Neutrophil (primary cell): ENCODE data around the gene PRRG1.

Experiments used
- H3K27ac ChIP-seq: fragments of 200-600 bp; sonication (generic); 2 replicates; pipeline ENCODE4 v1.5.1; 2016; ENCODE audit warnings: mild to moderate bottlenecking, moderate library complexity
- H3K27me3 ChIP-seq: fragments of 200-600 bp; sonication (generic); 2 replicates; pipeline ENCODE4 v1.6.0; 2016; ENCODE audit warnings: mild to moderate bottlenecking
- H3K36me3 ChIP-seq: fragments of 200-600 bp; sonication (generic); 2 replicates; pipeline ENCODE4 v1.5.1; 2017
- H3K4me1 ChIP-seq, 2 experiments: fragments of 200-600 bp in 1 of 2; sonication (generic) in 1 of 2; 1 replicate in 1 of 2; 2 replicates in 1 of 2; pipeline versions ENCODE4 v1.5.1 to v1.6.1; 2013 to 2016; ENCODE audit warnings: low read depth in 1 of 2, low read length in 1 of 2, mild to moderate bottlenecking in 1 of 2, moderate library complexity in 1 of 2; ENCODE audit not compliant: control insufficient read depth in 1 of 2, insufficient read depth in 1 of 2
- H3K4me3 ChIP-seq, 2 experiments: fragments of 200-600 bp in 1 of 2; sonication (generic) in 1 of 2; 1 replicate in 1 of 2; 2 replicates in 1 of 2; pipeline ENCODE4 v1.5.1; 2013 to 2016; ENCODE audit warnings: low read depth in 1 of 2, low read length in 1 of 2, mild to moderate bottlenecking in 1 of 2, moderate library complexity in 1 of 2
- H3K9me3 ChIP-seq: fragments of 200-600 bp; sonication (generic); 2 replicates; pipeline ENCODE4 v1.5.1; 2016
- CTCF ChIP-seq: fragments of 200-600 bp; sonication (generic); IDR thresholded peaks from 2 replicates; pipeline ENCODE4 v1.5.1; 2016; ENCODE audit warnings: antibody characterized with exemption

The PRRG1 gene

DNA sequence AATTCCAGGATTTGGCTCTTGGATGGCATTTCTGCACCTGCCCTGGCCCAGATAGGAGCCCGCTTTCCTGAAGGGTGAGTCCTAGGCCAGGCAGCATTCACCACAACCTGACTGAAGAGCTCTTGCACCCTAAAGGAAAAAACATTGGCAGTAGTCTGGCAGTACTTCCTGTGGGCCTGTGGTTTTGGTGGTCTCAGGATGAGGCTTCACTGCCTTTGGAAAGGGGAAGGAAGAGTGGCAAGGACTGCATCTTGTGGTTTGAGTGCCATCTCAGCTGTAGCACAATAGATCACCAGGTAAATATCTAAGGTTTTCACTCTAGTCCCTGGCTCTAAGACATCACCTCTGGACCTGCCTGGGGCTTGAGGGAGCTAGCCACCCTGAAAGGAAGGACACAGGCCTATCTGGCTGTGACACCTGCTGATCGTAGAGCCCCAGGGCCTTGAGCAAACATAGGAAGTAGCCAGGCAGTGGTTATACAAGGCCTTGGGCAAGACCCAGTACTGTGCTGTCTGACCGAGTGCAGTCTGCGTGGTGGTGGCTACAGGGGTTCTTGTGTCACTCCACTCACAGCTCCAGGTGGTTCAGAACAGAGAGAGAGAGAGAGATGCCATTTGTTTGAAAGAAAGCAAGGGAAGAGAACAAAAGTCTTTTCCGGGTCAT is 28.5 kb upstream of the PRRG1 start:
- no peak for TF ChIP-seq CTCF
- Histone ChIP-seq H3K4me3 (no peak overlapping the region), H3K9me3 (no peaks in the 10 kb centered on the region), H3K27ac (no peak overlapping the region), H3K27me3 (no peaks in the 10 kb centered on the region), H3K4me1 (peaks cover 7% of the 10 kb centered on the region in 2 experiments), H3K36me3 (no peaks in the 10 kb centered on the region)

GRCh38 chrX:37330642-37331041 is 18.5 kb upstream of the PRRG1 start:
- Histone ChIP-seq H3K9me3 (no peaks in the 10 kb centered on the region), H3K36me3 (no peaks in the 10 kb centered on the region), H3K4me3 (no peak overlapping the region), H3K4me1 (no peaks in the 10 kb centered on the region), H3K27ac (no peak overlapping the region), H3K27me3 (no peaks in the 10 kb centered on the region)
- TF ChIP-seq CTCF, result no peak

- no peaks in the 10 kb centered on the region for H3K4me1 ChIP-seq
- H3K4me3 ChIP-seq, result no peak overlapping the region
- TF ChIP-seq CTCF, result no peak
- H3K27me3 ChIP-seq, result no peaks in the 10 kb centered on the region
- no peaks in the 10 kb centered on the region for H3K9me3 ChIP-seq
- H3K36me3 ChIP-seq, result no peaks in the 10 kb centered on the region
- no peak overlapping the region for H3K27ac ChIP-seq
These were observed 17.6 kb upstream of the PRRG1 start for GRCh38 chrX:37331546-37331945.

DNA sequence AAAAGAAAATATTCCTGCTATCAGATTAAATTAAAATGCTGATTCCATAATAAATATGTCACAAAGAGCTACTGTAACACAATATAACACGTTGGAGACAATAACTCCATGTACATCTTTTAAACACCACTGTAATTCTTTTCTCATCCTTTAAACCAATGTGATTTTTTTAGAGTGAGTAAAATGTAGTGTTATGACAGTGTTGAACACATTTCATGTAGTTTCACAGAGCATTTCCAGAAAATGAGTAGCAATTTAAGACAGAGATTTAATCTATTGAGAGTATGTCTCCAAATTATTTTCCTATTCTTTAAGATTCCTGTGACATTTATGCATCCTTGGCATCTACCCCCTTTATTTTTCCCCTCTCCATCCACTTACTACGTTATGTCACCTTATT is 17.1 kb upstream of the PRRG1 start:
- Histone ChIP-seq H3K4me1 (no peaks in the 10 kb centered on the region), H3K27ac (no peak overlapping the region), H3K4me3 (no peak overlapping the region), H3K9me3 (no peaks in the 10 kb centered on the region), H3K27me3 (no peaks in the 10 kb centered on the region), H3K36me3 (no peaks in the 10 kb centered on the region)
- TF ChIP-seq CTCF, result no peak

GRCh38 chrX:37332987-37333658 is 16.0 kb upstream of the PRRG1 start:
- Histone ChIP-seq H3K9me3 (no peaks in the 10 kb centered on the region), H3K4me1 (no peaks in the 10 kb centered on the region), H3K36me3 (no peaks in the 10 kb centered on the region), H3K4me3 (no peak overlapping the region), H3K27ac (no peak overlapping the region), H3K27me3 (no peaks in the 10 kb centered on the region)
- TF ChIP-seq CTCF, result no peak
